ENCODE results near the gene C16orf78.

DNA sequence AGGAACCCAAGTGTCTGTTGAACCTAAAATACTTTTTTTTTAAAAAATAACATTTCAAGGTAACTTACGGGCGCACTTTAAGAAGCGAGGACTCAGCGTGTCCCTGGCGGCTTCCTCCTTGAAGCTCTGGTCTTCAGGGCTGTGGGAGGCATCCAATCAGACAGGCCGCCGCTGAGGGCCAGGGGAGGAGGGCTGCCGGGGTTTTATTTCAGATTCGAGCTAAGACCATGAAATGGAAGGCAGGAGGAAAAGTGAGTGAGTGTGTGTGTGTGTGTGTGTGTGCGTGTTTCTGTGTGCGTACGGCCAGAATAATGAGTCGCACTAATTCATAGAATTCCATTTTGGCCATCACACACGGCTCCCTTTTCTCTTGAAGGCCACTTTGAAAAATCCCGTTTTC, 41.1 kb downstream of the C16orf78 start:
- TF ChIP-seq POLR2A (IDR thresholded peaks at IDR 0.05; ENCODE audit: low read depth, low read length) (no peak), POU2F2 (IDR thresholded peaks at IDR 0.05; ENCODE audit: low read depth, low read length) (no peak), TAF1 (IDR thresholded peaks at IDR 0.05; ENCODE audit: low read depth, low read length) (no peak)

Measured in GM12891 (cell line).